GM19455 (cell line): Measurements from ENCODE around the gene METTL13.
A peak's percentile ranks its signal among the peaks of the same experiment; 100 is the strongest.

Source experiments
- ATAC-seq: cut with Tn5 transposase; IDR thresholded peaks from one replicate; pipeline ENCODE4 v1.9.1; 2021; ENCODE audit not compliant: unreplicated experiment

Gene METTL13

GRCh38 chr1:171781176-171781875 is at the start of gene METTL13:
Gene METTL13, plus strand, starts transcription at chr1:171781660. Its CDS starts 308 bp downstream, at chr1:171781968.
- peak; percentile 98 for ATAC-seq

- ATAC-seq, result no peak
These were observed 45.3 kb upstream of the METTL13 start for GRCh38 chr1:171736196-171736595.

GRCh38 chr1:171738911-171739310 is 42.5 kb upstream of the METTL13 start:
- ATAC-seq, result no peak

GRCh38 chr1:171739656-171740055 is 41.8 kb upstream of the METTL13 start:
- ATAC-seq, result no peak

- ATAC-seq, result no peak
These were observed 41.0 kb upstream of the METTL13 start for GRCh38 chr1:171740356-171740863.

DNA sequence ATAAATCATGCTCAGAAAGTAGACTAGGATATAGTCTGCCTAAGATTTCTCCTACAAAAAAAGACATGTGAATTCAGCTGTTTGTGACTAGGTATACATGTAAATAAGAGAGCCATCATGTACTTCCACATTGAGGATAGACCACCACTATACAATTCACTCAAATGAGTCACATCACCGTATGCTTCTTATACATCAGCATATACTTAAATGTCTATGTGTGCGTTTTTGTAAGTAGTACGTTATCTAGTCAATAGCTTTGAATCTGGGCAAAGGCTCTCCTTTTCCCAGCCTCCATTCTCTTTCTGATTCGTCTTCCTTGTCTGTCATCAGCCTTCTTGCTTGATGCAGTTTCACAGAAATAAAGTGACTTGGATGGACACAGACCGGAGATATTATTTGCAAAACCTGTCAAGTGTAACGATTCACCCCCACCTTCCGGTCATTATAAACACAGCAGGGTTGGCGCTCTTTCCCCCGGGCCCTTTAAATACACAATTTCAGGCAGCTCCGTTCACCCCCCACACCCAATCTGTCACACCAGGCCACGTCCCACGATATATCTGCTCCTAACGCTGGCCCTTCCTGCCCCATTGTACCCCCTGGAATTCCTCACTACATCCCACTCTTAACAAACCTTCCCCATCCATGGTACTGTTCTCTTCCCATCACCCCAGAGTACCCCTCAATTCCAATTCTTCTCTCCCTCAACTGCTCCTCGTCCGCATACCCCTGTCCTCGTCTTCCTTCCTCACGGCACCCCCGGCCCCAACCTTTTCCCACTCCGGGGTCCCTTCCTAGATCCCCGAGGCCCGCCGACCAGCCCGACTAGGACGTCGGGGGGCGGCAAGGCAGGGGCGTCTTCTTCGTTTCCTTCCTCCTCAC is 40.2 kb upstream of the METTL13 start:
- peak; percentile 18 for ATAC-seq

DNA sequence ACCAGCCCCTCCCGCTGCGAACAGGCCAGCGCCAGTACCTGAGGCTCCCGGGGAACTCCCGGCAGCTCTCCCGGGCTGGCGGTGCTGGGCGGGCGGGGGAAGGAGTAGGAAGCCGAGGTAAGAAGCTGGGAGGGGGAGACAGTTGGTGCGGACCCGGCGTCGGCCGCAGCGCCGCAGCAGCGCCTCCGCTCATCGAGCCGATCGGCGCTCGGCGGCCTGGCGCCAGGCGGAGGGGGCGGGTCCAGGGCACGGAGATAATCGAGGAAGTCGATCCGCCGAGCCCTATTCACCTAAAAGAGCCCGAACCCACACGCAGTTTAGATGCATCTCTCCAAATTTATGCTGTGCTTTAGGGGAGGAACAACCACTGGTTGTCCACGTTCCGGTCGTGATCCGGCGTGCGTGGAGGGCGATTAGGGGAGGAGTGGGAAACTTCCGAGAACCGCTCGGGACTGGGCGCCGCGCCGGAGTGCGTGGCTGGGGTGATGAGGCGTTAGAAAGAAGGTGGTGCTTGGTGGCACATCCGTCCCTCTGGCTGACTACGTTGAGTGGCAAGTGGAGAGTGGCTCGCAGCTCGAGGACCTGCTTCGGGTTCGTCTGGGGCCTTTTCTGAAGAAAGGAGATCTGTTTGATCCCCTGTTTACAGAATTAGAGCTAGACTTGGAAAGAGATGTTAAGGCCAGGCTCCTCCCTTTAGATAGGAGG is 39.4 kb upstream of the METTL13 start, which contains the start of gene VAMP4:
Gene VAMP4 (minus strand): TSS at position 194 of the 705 bp plus-strand sequence. CDS start 3,651 bp downstream, outside the sequence.
- ATAC-seq, result peak; percentile 92

GRCh38 chr1:171742577-171742922 is 38.9 kb upstream of the METTL13 start:
- ATAC-seq, result peak; percentile 19

DNA sequence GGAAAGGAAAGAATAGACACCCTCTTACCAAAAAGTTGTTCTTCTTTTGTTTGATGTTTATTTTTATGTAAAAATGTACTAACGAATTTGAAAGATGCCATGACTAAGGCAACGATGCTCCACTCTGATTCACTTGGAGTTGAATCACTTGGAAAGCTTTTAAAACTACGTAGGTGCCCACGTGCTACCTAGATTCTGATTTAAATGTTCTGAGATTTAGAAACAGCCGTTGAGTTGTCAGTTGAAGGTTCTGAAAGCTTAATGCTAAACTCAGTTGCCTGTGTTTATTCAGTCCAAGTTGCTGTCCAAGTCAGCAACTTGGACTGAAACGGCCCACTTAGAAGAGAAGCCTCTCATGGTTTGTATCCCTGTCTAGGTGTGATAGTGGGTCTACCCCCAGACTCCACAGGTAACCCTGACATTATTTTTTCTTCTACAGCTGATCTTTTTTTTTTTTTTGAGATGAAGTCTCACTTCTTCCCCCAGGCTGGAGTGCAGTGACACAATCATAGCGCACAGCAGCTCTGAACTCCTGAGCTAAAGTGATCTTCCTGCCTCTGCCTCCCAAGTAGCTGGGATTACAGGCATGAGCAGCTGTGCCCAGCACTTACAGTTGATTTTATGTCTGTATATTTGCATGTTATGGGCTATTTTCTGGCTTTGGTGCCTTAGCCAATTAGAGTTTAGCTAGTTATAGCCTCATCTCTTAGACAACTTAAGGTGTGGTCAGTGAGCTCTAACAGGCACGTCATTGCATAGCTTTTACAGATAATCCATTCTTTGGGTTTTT is 38.2 kb upstream of the METTL13 start:
- no peak for ATAC-seq

DNA sequence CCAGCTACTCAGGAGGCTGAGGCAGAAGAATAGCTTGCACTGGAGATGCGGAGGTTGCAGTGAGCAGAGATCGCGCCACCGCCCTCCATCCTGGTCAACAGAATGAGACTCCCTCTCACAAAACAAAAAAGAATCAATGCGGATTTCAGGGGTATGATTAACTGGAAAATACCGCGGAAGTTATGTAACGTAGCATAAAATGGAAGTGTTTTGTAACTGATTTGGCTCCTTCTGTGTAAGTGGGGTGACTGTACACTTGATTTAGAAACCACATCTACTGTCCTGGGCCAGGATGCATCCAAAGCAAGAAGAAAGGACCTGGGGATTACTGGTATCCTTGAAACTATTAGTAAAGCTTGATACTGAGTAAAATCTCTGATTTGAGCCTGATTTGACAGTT is 36.5 kb upstream of the METTL13 start:
- ATAC-seq, result no peak

DNA sequence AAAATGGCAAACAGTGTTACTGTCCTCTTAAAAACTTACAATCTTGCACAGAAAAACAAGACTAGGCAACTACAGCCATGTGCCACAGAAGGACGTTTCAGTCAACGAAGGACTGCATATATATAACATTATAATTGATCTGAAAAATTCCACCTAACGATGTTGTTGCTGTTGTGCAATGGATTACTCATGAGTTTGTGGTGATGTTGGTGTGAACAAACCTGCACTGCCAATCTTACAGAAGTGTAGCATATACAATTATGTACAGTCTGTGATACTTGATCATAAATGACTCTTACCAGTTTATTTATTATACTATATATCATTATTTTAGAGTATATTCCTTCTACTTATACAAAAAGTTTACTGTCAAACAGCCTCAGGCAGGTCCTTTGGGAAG is 32.8 kb upstream of the METTL13 start:
- no peak for ATAC-seq

- no peak for ATAC-seq
These were observed 30.2 kb upstream of the METTL13 start for GRCh38 chr1:171751221-171751620.

GRCh38 chr1:171753182-171753581 is 28.3 kb upstream of the METTL13 start:
- no peak for ATAC-seq

DNA sequence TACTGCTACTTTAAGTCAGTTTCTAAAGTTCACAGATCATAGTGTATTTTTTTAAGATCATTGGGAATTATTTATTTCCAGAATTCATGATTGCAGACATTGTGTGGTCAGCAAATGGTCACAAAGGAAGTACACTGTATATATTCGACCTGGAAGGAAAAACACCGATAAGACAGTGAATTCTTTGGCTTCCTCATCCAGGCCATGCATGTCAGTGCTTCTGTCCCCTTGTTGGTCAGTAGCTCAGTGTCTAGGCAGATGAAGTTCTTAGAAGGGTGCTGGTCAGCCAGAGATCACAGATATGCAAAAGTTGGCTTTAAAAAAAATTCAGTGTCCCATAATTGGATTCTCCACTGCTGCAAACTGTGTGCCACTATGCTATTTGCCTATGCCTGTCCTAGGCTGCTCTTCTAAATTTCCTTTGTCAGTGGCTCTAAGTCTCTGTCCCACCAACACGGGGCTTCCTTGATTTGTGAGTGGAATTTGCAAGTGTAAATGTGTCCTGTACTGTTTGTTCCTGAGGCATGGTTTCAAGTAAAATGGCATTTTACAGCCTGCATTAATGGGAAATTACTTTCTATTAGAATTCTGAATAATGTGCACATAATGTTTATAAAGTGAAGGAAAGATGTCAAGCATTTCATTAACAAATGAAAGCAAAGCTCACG is 27.6 kb upstream of the METTL13 start:
- no peak for ATAC-seq

GRCh38 chr1:171754353-171754705 is 27.1 kb upstream of the METTL13 start:
- ATAC-seq, result no peak

DNA sequence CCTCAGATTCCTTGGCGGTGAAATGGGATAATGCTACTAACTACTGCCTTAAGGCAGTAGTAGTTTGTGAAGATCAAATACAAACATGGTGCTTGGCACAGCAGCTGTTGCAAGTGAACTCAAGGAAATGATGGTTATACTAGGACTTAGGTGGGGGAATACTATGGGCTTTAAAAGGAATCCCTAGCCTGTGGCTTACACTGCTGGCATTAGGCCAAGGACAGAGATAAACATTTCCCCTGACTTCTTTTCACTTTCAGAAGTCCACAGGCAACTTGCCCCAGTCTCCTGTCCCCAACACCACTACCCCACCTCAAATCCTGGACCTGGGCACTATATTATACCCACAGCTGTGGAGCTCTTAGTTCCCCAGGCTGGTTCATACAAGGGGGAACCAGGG is 26.5 kb upstream of the METTL13 start:
- no peak for ATAC-seq

DNA sequence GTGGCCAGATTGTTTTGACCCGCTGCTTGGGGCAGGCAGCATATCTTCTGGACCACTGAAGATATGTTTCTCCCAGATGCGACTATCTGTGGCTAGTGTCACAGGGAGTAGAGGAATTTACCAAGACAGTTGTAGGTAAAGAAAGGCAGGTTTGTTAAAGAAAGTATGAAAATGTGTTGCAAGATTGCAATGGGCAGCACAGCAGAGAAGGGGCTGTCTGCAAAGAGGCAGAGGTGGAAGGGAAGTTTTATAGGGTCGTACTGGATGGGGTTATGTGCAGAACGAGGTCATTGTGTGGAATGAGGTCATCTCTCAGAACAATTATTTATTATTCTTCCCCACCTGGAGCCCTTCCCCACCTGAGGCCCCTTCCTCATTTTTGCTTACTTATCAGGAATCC is 24.6 kb upstream of the METTL13 start:
- no peak for ATAC-seq

GRCh38 chr1:171758011-171758410 is 23.4 kb upstream of the METTL13 start:
- no peak for ATAC-seq

- ATAC-seq, result no peak
These were observed 19.3 kb upstream of the METTL13 start for GRCh38 chr1:171762143-171762563.

DNA sequence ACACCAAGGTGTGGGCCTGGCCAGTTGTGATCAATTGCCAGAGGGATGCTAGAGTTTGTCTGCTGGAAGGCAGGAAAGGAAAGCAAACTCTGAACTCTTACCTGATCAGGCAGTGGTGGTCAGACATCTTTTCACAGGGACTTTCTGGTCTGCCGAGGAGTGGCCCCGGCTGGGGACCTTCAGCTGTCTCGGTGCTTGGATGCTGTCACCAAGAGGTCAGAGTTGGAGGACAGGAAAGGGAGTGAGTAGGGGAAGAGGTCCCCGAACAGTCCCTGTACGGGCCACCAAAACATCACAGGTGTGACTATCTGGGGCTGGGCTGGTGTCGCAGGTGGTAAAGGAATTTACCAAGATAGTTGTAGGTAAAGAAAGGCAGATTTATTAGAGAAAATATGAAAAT is 17.7 kb upstream of the METTL13 start:
- ATAC-seq, result no peak
